Skin epidermis (tissue), 12 donors: ENCODE results near the gene TVP23C.

Source experiments
- H3K27ac ChIP-seq, 21 experiments: fragments of 200-600 bp; sonication (generic) in 11 of 21; one replicate each; pipeline ENCODE4 v1.5.0; 2020; ENCODE audit warnings: mild to moderate bottlenecking in 3 of 21, inconsistent platforms in 2 of 21, moderate library complexity in 2 of 21
- H3K4me3 ChIP-seq, 7 experiments: fragments of 200-600 bp; sonication (generic) in 2 of 7; one replicate each; pipeline ENCODE4 v1.5.0; 2020; ENCODE audit warnings: inconsistent platforms in 2 of 7, mild to moderate bottlenecking in 2 of 7, moderate library complexity in 1 of 7

The TVP23C gene

GRCh38 chr17:15502369-15503112 is 60.7 kb downstream of the TVP23C start:
- Histone ChIP-seq H3K27ac (peak overlapping the region in 19 of 21 experiments; percentile 24 to 90 (median 77)), H3K4me3 (peak overlapping the region in 3 of 7 experiments; percentile 3 to 19 (median 16))

DNA sequence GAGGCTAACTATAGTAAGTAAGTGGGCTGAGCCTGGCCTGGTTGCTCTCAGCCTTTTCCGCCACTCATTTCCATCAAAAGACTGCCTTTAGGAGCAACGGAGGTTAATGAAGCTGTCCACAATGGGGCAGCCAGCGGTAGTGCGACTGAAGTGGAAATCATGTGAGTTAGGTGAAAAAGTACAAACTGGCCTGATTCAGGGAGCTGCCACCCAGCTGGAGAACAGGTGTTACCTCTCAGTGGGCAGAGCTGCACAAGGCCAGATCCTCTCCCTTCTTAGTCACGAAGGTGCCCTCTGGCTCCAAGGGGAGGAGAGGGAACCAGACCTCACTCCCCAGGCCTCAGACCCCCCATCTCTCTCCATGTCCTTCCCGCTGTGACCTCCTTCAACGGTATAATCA is 61.5 kb downstream of the TVP23C start:
- peak overlapping the region in 1 of 7 experiments; percentile 16 for H3K4me3 ChIP-seq
- peak overlapping the region in 15 of 21 experiments; percentile 24 to 90 (median 79) for H3K27ac ChIP-seq

DNA sequence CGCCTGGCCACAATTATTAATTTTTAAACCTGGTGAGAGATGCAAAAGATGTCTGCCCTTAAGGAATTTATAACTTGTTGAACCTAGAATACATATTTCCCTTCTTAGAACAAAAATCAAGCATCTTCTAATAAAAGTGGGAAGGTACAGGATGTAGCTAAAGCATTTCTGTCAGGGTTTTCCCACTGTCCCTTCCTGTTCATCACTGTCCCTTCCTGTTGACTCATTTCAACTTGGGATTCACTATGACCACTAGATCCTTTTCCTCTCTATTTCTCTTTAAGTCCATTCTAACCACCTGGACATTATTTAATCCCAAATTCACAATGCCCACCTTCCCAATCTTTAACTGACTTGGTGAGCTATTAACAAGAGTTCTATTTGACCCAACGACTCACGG is 62.0 kb downstream of the TVP23C start:
- H3K27ac ChIP-seq, result peak overlapping the region in 5 of 21 experiments; percentile 69 to 90 (median 82)
- H3K4me3 ChIP-seq, result no peak overlapping the region

- Histone ChIP-seq H3K4me3 (no peak overlapping the region), H3K27ac (peak overlapping the region in 1 of 21 experiments; percentile 38)
These were observed 65.2 kb downstream of the TVP23C start for GRCh38 chr17:15498107-15498506.

DNA sequence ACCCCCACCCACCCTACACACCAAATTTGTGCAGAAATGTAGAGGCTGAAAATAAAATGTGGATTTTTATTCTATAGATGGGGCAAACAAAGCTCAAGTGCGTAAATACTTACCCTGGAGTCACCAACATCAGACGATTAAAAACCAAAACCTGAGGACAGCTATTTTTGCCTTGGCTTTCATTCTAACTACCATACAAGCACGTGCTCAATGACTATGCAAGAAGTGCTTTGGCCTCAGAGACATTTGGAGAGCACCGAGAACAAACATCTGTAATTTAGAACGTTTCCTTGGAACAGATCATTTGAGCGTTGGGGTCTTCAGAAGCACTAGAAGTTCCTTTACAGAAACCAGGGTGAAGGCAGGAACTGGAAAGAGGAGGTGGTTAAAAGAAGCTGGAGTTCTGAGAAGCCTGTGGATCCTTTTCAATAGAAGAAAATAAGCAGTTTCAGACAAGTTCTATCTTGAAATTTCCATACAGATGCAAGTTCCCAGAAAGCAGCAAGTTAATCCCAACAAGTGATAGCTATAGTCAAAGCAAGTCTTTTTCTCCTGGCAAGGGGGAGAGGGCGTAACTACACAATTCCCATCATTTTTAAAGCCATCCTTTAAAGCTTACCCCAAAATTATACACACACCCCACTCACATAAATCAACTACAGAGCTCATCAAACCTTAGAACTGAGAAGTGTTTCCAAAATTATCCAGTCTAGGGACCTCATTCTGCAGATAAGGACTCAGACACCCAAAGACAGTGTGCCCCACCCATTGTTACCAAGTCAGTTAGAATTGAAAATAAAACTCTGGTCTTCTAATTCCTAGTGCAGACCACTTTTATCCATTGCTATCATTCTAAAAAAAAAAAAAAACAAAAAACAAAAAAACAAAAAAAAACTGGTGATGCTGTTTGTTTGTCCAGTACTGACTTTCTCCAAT is 66.3 kb downstream of the TVP23C start:
- Histone ChIP-seq H3K4me3 (no peak overlapping the region), H3K27ac (no peak overlapping the region)

DNA sequence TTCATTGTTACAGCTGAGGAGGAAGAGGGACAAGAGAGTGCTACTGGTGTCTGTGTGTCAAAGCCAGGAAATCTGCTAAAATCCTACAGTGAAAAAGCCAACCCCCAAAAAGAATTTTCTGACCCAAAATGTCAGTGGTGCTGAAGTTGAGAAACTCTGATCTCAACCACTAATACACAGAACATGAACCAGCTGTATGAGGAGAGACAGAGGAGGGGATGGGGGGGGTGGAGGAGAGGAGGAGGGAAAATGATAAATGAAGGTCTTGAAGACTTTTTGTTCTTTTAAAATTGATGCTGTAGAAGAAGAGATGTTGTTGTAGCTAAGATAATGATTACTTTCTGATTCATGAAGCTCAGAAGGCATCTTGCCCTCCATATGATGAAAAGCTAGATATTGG is 68.5 kb downstream of the TVP23C start:
- H3K27ac ChIP-seq, result peak overlapping the region in 1 of 21 experiments; percentile 17

GRCh38 chr17:15493693-15494035 is 69.6 kb downstream of the TVP23C start:
- H3K4me3 ChIP-seq, result no peak overlapping the region
- H3K27ac ChIP-seq, result peak overlapping the region in 1 of 21 experiments; percentile 15

More for the DNA sequence above, 68.5 kb downstream of the TVP23C start:
- no peak overlapping the region for H3K4me3 ChIP-seq

DNA sequence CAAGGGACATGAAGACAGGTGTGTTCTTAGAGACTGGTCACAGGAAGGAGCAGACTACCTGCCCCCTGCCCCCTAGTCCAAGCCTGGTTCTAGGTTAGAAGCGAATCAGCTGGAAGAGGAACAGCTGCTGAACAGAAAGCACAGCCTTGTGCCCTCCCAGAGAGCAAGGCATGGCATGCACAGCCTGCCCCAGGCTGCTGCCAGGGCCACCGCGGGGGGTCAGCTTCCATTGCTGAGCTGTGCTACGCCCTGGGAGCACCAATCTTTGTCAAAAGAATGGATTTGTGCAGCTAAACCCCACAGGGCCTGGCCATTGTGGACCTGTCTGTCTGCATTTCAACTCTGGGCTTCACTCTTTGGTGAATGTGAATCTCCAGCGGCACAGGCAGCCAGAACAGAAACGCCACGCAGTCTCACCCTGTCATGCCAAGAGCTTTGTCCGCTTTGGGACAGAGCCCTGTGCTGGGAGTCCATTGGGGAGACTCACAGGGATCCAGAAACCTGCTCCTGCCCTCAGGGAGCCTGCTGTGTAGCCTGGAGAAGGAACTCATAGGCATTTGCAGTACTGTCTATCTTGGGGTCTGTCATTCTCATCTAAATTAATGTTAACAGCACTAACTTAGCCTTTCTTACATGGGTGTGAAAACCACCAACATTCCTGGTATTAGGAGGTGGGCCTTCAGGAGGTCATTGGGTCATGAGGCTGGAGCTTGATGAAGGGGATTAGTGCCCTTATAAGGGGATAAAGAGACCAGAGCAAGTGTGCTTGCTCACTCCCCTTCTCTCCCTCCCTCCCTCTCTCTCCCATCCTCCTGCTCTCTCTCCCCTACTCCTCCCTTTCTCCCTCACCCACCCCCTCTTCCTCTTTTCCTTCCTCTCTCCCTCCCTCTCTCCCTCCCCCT is 70.2 kb downstream of the TVP23C start:
- Histone ChIP-seq H3K27ac (peak overlapping the region in 2 of 21 experiments; percentile 15 to 32), H3K4me3 (no peak overlapping the region)

- Histone ChIP-seq H3K27ac (peak overlapping the region in 4 of 21 experiments; percentile 60 to 84 (median 73)), H3K4me3 (no peak overlapping the region)
These were observed 71.1 kb downstream of the TVP23C start for GRCh38 chr17:15492186-15492585.

GRCh38 chr17:15490634-15491261 is 72.5 kb downstream of the TVP23C start:
- peak overlapping the region in 20 of 21 experiments; percentile 18 to 86 (median 65) for H3K27ac ChIP-seq
- no peak overlapping the region for H3K4me3 ChIP-seq

DNA sequence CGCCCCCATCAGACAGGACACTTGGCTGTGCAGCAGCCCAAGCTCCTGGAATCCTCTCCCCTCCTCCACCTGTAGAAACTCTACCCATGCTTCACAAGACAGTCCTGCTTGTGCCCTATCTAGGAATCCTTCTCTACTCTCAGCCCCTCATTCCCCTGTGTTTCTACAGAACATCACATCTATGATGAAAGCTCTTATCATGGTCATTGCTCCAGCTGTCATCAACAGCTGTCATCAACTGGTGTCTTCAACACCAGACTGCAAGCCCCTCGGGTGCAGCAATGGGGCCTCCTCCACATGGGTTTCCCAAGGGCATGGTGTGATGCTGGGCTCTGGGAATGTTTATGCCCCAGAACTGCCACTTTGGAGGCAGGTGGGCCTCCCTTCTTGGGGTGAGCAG is 74.7 kb downstream of the TVP23C start:
- Histone ChIP-seq H3K27ac (no peak overlapping the region), H3K4me3 (no peak overlapping the region)

DNA sequence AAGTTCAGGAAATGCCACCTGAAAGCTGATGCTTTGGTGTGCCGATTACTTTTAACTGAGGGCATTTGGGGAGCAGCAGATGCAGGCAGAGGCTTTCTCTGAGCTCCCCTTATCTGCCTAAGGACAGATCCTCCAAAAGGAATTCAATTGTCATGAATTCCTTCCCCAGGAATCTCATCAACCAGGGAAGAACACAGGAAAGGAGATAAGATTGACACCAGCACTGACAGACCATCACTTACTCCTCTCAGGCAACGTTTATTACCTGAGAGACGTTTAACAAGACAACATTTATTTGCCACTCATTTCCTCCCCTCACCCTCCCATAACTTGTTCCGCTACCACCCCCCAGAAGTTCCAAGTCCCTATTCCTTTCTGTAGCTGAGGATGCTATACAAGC is 78.2 kb downstream of the TVP23C start:
- H3K27ac ChIP-seq, result no peak overlapping the region

DNA sequence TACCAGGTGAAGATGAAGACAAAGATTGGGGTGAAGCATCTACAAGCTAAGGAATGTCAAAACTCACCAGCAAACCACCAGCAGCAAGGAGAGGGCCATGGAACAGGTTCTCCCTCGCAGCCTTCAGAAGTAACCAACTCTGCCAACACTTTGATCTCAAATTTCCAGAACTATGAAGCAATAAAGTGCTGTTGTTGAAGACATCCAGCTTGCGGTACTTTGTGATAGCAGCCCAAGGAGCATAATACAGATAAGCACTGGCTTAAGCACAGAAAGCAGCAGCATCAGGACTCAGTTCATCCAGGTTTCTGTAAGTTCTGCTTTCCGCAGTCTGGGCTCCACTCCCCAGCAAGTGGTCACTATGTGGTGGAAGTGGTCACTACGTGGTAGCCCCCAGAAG is 79.9 kb downstream of the TVP23C start:
- Histone ChIP-seq H3K27ac (no peak overlapping the region), H3K4me3 (no peak overlapping the region)

More for the DNA sequence above, 78.2 kb downstream of the TVP23C start:
- H3K4me3 ChIP-seq, result no peak overlapping the region

- Histone ChIP-seq H3K27ac (no peak overlapping the region), H3K4me3 (no peak overlapping the region)
These were observed 80.8 kb downstream of the TVP23C start for GRCh38 chr17:15482476-15482875.

DNA sequence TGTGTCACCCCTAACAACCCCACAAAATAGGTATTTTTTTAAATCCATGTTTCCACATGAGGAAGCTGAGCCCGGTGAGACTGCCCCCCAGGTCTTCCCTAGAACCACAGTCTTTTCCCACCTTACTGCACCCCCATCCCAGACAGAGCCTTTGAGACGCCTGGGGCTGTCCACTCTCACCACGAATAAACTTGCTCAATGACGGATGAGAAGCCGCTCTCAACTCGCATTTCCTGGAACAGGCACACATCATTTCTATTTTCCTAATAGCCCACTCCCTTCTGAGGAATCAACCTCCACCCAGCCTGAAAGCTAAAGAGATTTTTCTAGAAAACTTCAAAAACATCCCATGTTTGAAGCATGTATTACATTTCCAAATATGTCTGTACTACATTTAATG is 81.8 kb downstream of the TVP23C start:
- Histone ChIP-seq H3K4me3 (no peak overlapping the region), H3K27ac (peak overlapping the region in 2 of 21 experiments; percentile 6 to 38)

DNA sequence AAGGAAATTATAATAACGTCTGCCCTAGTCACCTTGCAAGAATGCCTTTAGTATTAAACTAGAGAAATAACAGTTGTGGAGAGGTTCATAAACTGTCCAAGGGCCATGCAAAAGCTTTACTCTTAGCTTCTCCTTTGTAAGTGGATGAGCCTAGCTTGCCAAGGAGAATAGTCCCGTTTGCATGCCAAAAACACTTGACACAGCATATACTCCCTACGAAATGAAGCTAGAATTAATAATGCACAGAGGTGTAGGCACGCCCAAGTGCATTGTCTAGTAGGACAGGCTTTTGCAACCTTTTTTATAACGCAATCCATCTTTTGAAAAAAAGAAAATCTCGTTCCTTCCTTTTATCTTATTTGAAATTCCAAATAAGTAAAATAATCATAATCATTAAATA is 83.1 kb downstream of the TVP23C start:
- peak overlapping the region in 7 of 21 experiments; percentile 1 to 72 (median 9) for H3K27ac ChIP-seq

GRCh38 chr17:15479703-15480102 is 83.6 kb downstream of the TVP23C start:
- Histone ChIP-seq H3K27ac (peak overlapping the region in 7 of 21 experiments; percentile 1 to 72 (median 9)), H3K4me3 (no peak overlapping the region)

More for the DNA sequence above, 83.1 kb downstream of the TVP23C start:
- no peak overlapping the region for H3K4me3 ChIP-seq

- Histone ChIP-seq H3K27ac (peak overlapping the region in 3 of 21 experiments; percentile 16 to 45 (median 30)), H3K4me3 (no peak overlapping the region)
These were observed 84.4 kb downstream of the TVP23C start for GRCh38 chr17:15478845-15479244.
